SK-N-SH (cell line): ENCODE data around the gene ZNF516. TPM values are rescaled to one million over a fixed set of nuclear protein-coding genes. Genes with fewer than 3 reads are reported as not detected.

ENCODE experiments used
- CTCF ChIA-PET: fragments of 300-600, 350-600 bp; formaldehyde crosslinking; extraction: SDS; loops from one replicate; lab custom pipeline; 2021; lab: Yijun Ruan, JAX
- POLR2A ChIA-PET: fragments of 350-600 bp; sonication (Branson Sonifier 250); formaldehyde crosslinking; extraction: SDS; loops from one replicate; lab custom pipeline; 2020; ENCODE audit warnings: antibody characterized with exemption, inconsistent platforms; lab: Yijun Ruan, JAX
- DNase-seq: peaks from one replicate; pipeline ENCODE4 v3.0.0; 2012
- H2AFZ ChIP-seq: fragments of 200-600 bp; sonication (generic); 2 replicates; pipeline ENCODE4 v1.8.1; 2016; ENCODE audit warnings: antibody characterized with exemption, mild to moderate bottlenecking, low read depth
- H3F3A ChIP-seq: fragments of 200-600 bp; sonication (generic); replicated peaks from 2 replicates; pipeline ENCODE3; 2016; ENCODE audit warnings: antibody characterized with exemption, mild to moderate bottlenecking; ENCODE audit not compliant: insufficient read depth
- H3K27ac ChIP-seq, 2 experiments: fragments of 200-500 bp in 1 of 2; fragments of 200-600 bp in 1 of 2; sonication (Bioruptor generic) in 1 of 2; sonication (generic), shearing (Covaris generic) in 1 of 2; 2 replicates each; pipeline versions ENCODE4 v1.5.1 to v1.6.1; 2014 to 2016; ENCODE audit warnings: low read depth in 2 of 2, inconsistent platforms in 1 of 2, low read length in 1 of 2, mild to moderate bottlenecking in 1 of 2, mixed read lengths in 1 of 2
- H3K27me3 ChIP-seq: fragments of 200-600 bp; sonication (generic), shearing (Covaris generic); 2 replicates; pipeline ENCODE4 v1.6.1; 2016; ENCODE audit warnings: mixed run types; ENCODE audit not compliant: insufficient read depth
- H3K36me3 ChIP-seq, 2 experiments: fragments of 200-500 bp in 1 of 2; fragments of 200-600 bp in 1 of 2; sonication (Bioruptor generic) in 1 of 2; sonication (generic) in 1 of 2; replicated peaks in 1 of 2; 2 replicates each; pipeline versions ENCODE3 to v1.5.1; 2014 to 2016; ENCODE audit warnings: low read length in 1 of 2, mild to moderate bottlenecking in 1 of 2; ENCODE audit not compliant: insufficient read depth in 2 of 2, control insufficient read depth in 1 of 2
- H3K4me1 ChIP-seq, 2 experiments: fragments of 200-500 bp in 1 of 2; fragments of 200-600 bp in 1 of 2; sonication (Bioruptor generic) in 1 of 2; sonication (generic), shearing (Covaris generic) in 1 of 2; 2 replicates each; pipeline versions ENCODE4 v1.5.1 to v1.6.1; 2014 to 2016; ENCODE audit warnings: low read depth in 1 of 2, low read length in 1 of 2, mixed run types in 1 of 2; ENCODE audit not compliant: insufficient read depth in 2 of 2, control insufficient read depth in 1 of 2
- H3K4me2 ChIP-seq: fragments of 200-600 bp; sonication (generic), shearing (Covaris generic); 2 replicates; pipeline ENCODE4 v1.6.1; 2017; ENCODE audit warnings: mixed run types
- H3K4me3 ChIP-seq, 2 experiments: fragments of 200-500 bp in 1 of 2; fragments of 200-600 bp in 1 of 2; sonication (Bioruptor generic) in 1 of 2; sonication (generic), shearing (Covaris generic) in 1 of 2; 2 replicates each; pipeline versions ENCODE4 v1.5.1 to v1.8.1; 2014 to 2016; ENCODE audit warnings: low read depth in 2 of 2, inconsistent platforms in 1 of 2, low read length in 1 of 2, mild to moderate bottlenecking in 1 of 2, mixed read lengths in 1 of 2, moderate library complexity in 1 of 2
- H3K79me2 ChIP-seq: fragments of 200-600 bp; sonication (generic); 2 replicates; pipeline ENCODE4 v1.8.1; 2017; ENCODE audit warnings: mild to moderate bottlenecking; ENCODE audit not compliant: insufficient read depth
- H3K9ac ChIP-seq: fragments of 200-600 bp; sonication (generic); 2 replicates; pipeline ENCODE4 v1.6.1; 2017; ENCODE audit warnings: mixed run types
- H3K9me2 ChIP-seq: fragments of 200-600 bp; sonication (generic); 2 replicates; pipeline ENCODE4 v1.6.1; 2017; ENCODE audit warnings: mixed run types
- H3K9me3 ChIP-seq: fragments of 200-600 bp; sonication (generic); 2 replicates; pipeline ENCODE4 v1.6.1; 2017; ENCODE audit warnings: mixed run types, mild to moderate bottlenecking, moderate library complexity
- H4K20me1 ChIP-seq: fragments of 200-600 bp; sonication (generic); 2 replicates; pipeline ENCODE4 v1.6.1; 2017; ENCODE audit warnings: mild to moderate bottlenecking, mixed run types; ENCODE audit not compliant: insufficient read depth
- CHD2 ChIP-seq: fragments of 150-350 bp; IDR thresholded peaks from 2 replicates; pipeline ENCODE4 v1.6.1; 2018; ENCODE audit warnings: low read length; ENCODE audit not compliant: partially characterized antibody
- CTCF ChIP-seq: fragments of 200-600 bp; sonication (generic); IDR thresholded peaks from 2 replicates; pipeline ENCODE4 v1.6.1; 2017; ENCODE audit warnings: antibody characterized with exemption, mild to moderate bottlenecking, moderate library complexity
- EZH2phosphoT487 ChIP-seq: fragments of 200-600 bp; sonication (generic); IDR thresholded peaks from 2 replicates; pipeline ENCODE4 v1.6.1; 2017; ENCODE audit warnings: low read depth, mixed run types, mild to moderate bottlenecking, antibody characterized with exemption, moderate library complexity, borderline replicate concordance
- IRF3 ChIP-seq: fragments of 150-350 bp; IDR thresholded peaks from 2 replicates; pipeline ENCODE4 v1.6.1; 2016; ENCODE audit warnings: mild to moderate bottlenecking, low read depth, low read length
- MXI1 ChIP-seq: IDR thresholded peaks from 2 replicates; pipeline ENCODE4 v1.6.1; 2012; ENCODE audit warnings: mild to moderate bottlenecking, low read depth, low read length, improper control_type of control experiment
- NRF1 ChIP-seq: IDR thresholded peaks from 2 replicates; pipeline ENCODE4 v1.6.1; 2012; ENCODE audit warnings: low read depth, mild to moderate bottlenecking, low read length
- RAD21 ChIP-seq: IDR thresholded peaks from 2 replicates; pipeline ENCODE4 v1.6.1; 2012; ENCODE audit warnings: mild to moderate bottlenecking, low read length
- USF1 ChIP-seq: IDR thresholded peaks from 2 replicates; pipeline ENCODE4 v1.4.0; 2012; ENCODE audit warnings: low read depth, borderline replicate concordance
- USF2 ChIP-seq: fragments of 150-350 bp; IDR thresholded peaks from 2 replicates; pipeline ENCODE4 v1.6.1; 2017; ENCODE audit warnings: antibody characterized with exemption, low read length, low read depth, borderline replicate concordance
- ZBTB33 ChIP-seq: IDR thresholded peaks from 2 replicates; pipeline ENCODE4 v1.4.0; 2012; ENCODE audit warnings: low read depth, borderline replicate concordance
- WGBS: methylation state at CpG from one replicate; pipeline ENCODE4 v1.1.6; 2017; ENCODE audit warnings: low lambda C conversion rate; 5-methylcytosine and 5-hydroxymethylcytosine counted together
- polyA plus RNA-seq, 3 experiments: library from polyadenylated mRNA; depleted of rRNA; stranded (reverse); fragments of >200 nt; gene quantifications; 2 replicates each; pipeline ENCODE4 v1.2.3, GENCODE V29; 2012

The ZNF516 gene
- polyA plus RNA-seq, 1 of the 3 experiments (the other 2 are of a cell fraction) = 4.4 TPM

- TF ChIP-seq CTCF (no peak), IRF3 (no peak), USF1 (peak; percentile 13; the same call in 1 of the 2 replicates), EZH2phosphoT487 (no peak), NRF1 (no peak), USF2 (no peak), MXI1 (peak; percentile 37; the same call in 1 of the 2 replicates), RAD21 (no peak), ZBTB33 (no peak), CHD2 (no peak)
- Histone ChIP-seq H3K9me3 (no peaks in the 10 kb centered on the region), H3K9ac (no peak overlapping the region), H3F3A (no peaks in the 10 kb centered on the region), H3K4me1 (peaks cover 15 to 23% of the 10 kb centered on the region in 2 experiments; a peak in 3 of 4 replicates), H3K27ac (peak overlapping the region in 1 of 2 experiments; percentile 39; a peak in 2 of 4 replicates), H3K4me2 (no peak overlapping the region), H3K4me3 (no peak overlapping the region), H3K27me3 (no peaks in the 10 kb centered on the region; the same call in 1 of the 2 replicates), H2AFZ (no peak overlapping the region), H4K20me1 (peaks cover 6% of the 10 kb centered on the region; the same call in 1 of the 2 replicates), H3K36me3 (no peaks in the 10 kb centered on the region), H3K9me2 (no peaks in the 10 kb centered on the region), H3K79me2 (peaks cover 31% of the 10 kb centered on the region)
- CTCF ChIA-PET = interaction anchor here (1.5 to 1.9 kb wide), 2 partner anchors 37 to 89 kb away, joined by 5 to 10 read pairs; no protein-coding TSS in a partner anchor
- 33% methylated on average over 5 of the region's 5 CpGs for WGBS
- DNase-seq = no peak
- POLR2A ChIA-PET = no interaction called here
These were observed 8.0 kb downstream of the ZNF516 start for GRCh38 chr18:76487070-76487469.
